GM23338 (cell line): ENCODE measurements around the gene OR6K3.

Experiments used
- CTCF ChIP-seq, 2 experiments: fragments of 200-600 bp in 1 of 2; sonication (generic) in 1 of 2; conservative IDR thresholded peaks; 2 replicates each; pipeline versions ENCODE4 v1.5.1 to v1.6.1; 2016 to 2017; ENCODE audit warnings: antibody characterized with exemption in 2 of 2, low read depth in 2 of 2, mild to moderate bottlenecking in 2 of 2, moderate library complexity in 1 of 2
- ETS1 ChIP-seq: IDR thresholded peaks from 2 replicates; pipeline ENCODE4 v1.6.1; 2016; ENCODE audit warnings: antibody characterized with exemption
- EZH2 ChIP-seq: fragments of 200-600 bp; sonication (generic); IDR thresholded peaks from one replicate; pipeline ENCODE4 v1.8.0; 2017; ENCODE audit warnings: antibody characterized with exemption, mild to moderate bottlenecking, low read depth; ENCODE audit not compliant: unreplicated experiment
- EZH2phosphoT487 ChIP-seq: fragments of 200-600 bp; sonication (generic); IDR thresholded peaks from one replicate; pipeline ENCODE4 v1.8.1; 2018; ENCODE audit warnings: antibody characterized with exemption; ENCODE audit not compliant: unreplicated experiment
- POLR2AphosphoS5 ChIP-seq: IDR thresholded peaks from 2 replicates; pipeline ENCODE4 v1.6.1; 2016; ENCODE audit warnings: antibody characterized with exemption, low read depth
- REST ChIP-seq: IDR thresholded peaks from one replicate; pipeline ENCODE4 v1.6.1; 2018; ENCODE audit warnings: antibody characterized with exemption; ENCODE audit not compliant: unreplicated experiment

- TF ChIP-seq CTCF (conservative IDR thresholded peaks at IDR 0.05; ENCODE audit: low read depth in 2 of 2): no peak
- TF ChIP-seq POLR2AphosphoS5: no peak
- TF ChIP-seq ETS1: no peak
- no peak for TF ChIP-seq REST
- no peak for TF ChIP-seq EZH2
- no peak for TF ChIP-seq EZH2phosphoT487
Measured at GRCh38 chr1:158685085-158685484, 35.4 kb downstream of the OR6K3 start.
